Measurements from ENCODE around the gene GDNF.

GDNF gene

DNA sequence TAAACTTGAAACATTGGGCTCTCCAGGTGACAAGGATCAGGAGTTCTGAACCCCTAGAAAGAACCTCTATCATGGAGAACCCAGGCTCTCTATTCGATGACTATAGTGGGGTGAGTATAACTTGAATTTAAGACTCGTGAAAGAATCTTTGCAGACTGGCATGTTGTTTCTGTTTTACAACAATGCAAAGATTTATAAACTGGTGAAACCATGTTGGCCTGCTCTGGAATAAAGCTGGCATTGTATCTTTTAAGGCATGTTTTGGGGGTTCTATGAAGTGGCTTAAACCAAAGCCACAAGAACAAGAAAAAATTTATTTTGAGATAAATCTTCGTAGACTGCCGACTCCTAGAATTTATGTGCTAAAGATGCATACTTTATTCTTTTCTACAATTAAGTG is 9.8 kb upstream of the GDNF start:
- no peak for FAIRE-seq
- no peak for DNase-seq (ENCODE audit: insufficient read length, low spot score)

DNA sequence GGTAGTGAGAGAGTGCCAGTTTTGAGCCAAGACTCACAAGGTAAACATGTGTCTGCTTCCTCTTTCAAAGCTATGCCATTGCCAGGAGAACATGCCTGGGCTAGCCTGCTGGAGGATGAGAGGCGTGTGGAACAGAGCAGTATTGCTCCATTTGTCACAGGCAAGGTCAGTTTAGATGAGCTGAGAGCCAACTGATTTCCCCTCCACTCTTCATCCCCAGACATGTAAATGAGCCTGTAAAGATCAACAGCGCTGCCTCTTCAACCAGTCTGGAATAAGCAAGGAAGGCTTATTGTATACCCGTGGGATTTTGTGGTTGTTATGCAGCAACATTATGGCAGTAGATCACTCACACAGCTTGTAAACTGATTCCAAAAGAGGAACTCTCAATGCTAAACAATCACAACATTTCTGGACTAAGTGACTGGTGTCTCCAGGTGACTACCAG is 8.2 kb upstream of the GDNF start:
- peak; percentile 57 for DNase-seq (ENCODE audit: insufficient read length, low spot score)
- peak; percentile 95 for FAIRE-seq

DNA sequence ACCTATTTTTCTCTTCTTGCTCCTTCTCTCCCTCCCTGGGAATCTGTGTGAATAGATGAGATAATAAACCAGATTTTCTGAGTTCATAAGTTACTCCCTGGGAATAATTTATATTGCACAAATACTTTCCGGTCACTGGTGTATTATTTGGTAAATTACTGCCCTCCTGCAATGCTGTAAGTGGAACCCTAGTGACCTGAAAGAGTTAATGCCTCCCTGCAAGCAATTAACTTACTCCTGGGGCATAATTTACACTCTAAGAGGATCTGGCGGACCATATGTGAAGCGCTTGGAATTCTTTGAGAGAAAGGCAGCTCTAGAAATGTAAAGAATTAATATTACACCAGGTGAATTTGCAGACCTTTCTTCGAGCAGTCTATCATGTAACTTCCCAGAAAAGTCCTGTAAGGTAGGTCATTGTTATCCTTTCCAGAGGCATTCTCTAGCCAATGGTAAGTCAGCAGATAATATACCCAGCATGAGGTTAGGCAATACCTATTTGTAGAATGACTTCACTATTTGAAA is 7.0 kb upstream of the GDNF start:
- peak; percentile 49 for FAIRE-seq
- no peak for DNase-seq (ENCODE audit: insufficient read length, low spot score)

DNA sequence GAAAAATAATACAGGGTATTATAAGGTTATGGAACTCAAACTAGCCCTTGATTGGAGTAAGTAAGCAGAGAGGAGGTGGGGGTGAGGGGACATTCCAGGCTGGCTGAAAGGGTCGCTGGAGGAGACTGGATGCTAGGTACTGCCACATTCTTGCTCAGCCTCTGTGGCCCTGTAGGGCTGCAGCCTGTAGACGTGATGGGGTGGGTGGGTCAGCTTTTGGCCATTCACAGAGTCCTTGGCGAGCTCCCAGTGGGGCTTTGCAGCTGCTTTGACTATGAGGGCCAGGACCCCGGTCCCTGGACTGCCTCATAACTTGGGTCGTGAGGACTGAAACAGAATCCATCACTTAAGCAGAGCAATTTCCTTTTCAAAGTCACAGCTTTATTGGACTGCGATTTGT is 4.2 kb upstream of the GDNF start:
- no peak for DNase-seq (ENCODE audit: insufficient read length, low spot score)
- no peak for FAIRE-seq

DNA sequence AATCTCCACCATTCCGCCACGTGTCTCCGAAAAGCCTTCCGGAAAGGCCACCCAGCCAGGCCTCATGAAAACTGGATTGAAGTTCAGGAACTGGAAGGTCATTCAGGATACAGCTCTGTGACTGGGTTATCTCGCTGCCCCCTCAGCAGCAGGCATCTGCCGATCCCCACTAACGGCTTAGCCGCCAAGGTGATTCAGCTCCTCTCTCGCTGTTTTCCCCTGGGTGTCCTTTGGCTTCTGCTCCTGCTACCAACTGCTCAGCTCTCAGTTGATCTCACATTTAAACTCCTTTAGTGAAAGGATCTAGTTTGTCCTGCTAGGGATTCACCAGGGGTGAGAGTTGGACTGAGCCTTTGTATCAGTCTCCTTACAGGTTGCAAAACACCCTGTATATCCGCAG is 2.2 kb upstream of the GDNF start:
- no peak for FAIRE-seq
- DNase-seq (ENCODE audit: insufficient read length, low spot score), result no peak

DNA sequence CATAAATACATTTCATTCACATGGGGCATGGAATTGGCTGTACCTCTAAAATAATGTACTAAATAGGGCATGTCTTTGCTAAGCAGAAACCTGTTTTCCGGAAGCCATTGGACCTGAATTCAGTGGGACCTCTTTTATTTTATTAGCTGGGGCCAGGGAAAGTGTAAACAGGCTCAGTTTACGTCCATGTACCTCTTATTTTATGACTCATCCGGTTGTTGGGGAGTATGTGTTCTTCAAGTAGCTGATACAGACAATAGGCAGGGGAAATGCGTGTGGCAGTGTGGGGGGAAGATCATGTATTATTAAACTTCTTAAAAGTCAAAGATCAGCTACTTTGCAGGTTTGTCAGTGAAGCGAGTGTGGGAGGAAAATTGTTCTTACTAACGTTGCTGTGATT is 1.4 kb upstream of the GDNF start:
- DNase-seq (ENCODE audit: insufficient read length, low spot score) (no peak), FAIRE-seq (peak; percentile 59)

DNA sequence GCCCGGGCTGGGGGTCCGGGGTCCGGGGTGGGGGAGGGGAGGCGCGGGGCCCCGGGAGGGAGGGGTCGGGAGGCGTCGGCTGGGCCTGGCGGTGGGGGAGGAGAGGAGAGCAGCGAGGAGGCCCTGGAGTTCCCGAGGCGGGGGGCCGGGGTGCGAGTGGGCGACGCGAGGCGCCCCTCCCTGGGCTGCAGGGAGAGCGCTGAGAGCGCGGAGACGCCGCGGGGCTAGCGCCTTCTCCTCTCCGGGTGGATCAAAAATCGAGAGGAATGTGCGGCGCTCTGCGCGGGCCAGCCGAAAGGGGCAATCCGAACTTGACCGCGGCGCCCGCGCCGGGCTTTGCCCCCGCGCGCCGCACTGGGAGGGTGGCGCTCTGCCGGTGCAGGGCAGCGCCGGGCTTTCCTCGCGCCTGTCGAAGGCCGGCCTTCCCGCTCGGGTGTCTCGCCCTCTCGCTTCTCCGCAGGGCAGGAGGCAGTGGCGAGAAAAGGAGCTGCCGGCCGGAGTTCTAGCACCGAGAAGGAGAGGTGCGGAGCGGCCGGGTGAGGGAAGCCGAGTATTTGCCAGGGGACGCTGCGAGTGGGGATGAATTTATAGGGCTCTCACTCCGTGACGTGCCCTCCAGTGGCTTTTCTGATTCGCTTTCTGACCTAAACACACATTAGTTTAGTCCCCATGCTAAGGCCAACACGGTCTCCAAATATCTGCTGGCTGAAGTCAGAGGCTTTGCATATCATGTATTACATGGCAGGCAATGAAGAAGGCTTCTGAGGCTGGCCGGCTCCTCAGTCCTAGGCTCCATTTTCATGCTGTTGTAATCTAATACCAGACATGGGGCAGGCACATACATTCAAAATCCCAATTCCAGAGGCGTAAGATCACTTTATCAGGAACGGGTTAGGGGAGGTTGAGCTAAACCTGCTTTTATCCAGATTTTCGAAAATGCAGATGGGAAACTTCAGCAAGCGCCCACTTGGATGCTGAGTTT is 503 bp upstream of the GDNF start:
- peak; percentile 66 for DNase-seq (ENCODE audit: insufficient read length, low spot score)
- FAIRE-seq, result peak; percentile 76

DNA sequence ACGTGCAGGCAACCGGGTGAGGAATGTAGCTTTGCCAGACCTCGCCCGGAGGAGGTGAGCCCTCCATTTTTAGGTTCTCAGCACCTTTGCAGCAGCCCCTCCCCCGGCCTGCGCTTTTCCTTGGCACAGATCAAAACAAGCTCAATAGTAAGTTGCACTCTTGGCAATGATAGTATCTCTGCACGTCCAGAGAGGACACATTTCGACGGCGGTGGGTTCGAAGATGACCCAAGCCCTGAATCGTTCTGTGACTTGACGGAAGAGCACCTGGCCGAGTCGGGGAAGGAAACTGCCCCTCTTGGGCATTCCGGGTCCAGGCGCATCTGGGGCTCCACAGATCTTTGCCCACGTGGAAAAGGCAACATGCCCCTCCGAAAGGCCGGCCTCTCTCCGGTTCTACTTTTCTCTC is 904 bp downstream of the GDNF start:
- FAIRE-seq (peak; percentile 48), DNase-seq (ENCODE audit: insufficient read length, low spot score) (no peak)

DNA sequence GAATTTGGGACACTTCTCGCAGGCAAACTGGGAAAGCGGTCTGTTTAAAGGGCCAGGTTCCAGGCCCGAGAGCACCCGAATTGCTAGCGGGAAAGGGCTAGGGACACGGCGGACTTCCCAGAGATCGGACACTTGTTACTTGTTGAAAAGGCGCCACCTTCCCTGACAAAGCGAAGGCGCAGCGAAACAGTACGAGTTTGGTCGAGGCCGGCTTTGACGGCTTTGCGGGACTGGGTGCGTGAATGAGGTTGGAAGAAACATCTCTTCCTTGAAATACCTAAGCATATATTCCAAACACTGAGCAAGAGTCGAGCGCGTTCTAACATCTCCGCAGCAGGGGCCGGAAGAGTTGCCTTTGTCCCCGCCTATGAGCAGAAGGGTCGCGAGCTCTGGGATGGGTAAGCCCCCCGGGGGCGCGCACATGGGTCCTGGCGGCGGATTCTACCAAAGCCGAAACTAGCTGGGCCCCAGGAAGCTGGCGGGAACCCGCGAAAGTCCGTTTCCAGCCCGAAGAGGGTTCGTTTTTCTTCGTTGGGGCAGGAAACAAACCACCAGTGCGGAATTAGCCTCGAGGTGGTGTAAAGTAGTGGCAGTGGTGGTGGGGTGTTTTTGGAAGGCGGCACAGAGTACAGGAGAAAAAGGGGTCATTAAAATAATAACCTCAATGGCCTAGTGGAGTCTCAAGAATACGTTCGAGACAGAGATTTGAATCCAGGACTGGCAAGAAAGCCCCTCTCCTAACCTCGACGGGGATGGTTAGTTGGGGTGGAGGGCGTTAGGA is 1.5 kb downstream of the GDNF start:
- DNase-seq (ENCODE audit: insufficient read length, low spot score) (no peak), FAIRE-seq (peak; percentile 74)

DNA sequence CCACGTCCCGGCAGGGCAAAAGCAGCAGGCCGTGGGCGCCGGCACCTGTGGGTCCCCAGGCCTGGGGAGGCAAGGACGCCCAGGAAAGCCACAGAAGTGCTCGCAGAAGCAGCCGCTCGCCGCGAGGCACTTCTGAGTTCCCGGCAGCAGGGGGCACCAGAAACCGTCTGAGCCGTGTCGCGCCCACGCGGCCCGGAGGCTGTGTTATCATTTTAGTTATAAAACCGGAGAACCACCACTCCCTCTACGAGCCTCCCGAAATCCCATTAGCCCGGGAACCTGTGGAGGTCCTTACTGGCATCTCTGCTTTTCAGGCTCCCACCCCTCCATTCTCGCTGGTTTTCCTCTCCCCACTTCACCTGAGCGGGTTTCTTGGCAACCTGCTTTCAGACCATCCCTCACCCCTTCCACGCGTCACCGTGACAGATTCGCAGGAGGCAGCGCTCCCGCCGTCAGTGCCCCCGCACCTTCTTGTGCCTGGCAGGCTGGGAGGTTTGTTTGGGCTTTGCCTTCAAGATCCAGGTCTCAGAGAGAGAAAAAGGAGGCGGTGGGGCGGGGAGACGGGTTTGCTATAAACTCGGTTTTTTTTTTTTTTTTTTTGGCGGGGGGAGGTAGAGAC is 2.3 kb downstream of the GDNF start:
- peak; percentile 90 for FAIRE-seq
- DNase-seq (ENCODE audit: insufficient read length, low spot score), result peak; percentile 90

DNA sequence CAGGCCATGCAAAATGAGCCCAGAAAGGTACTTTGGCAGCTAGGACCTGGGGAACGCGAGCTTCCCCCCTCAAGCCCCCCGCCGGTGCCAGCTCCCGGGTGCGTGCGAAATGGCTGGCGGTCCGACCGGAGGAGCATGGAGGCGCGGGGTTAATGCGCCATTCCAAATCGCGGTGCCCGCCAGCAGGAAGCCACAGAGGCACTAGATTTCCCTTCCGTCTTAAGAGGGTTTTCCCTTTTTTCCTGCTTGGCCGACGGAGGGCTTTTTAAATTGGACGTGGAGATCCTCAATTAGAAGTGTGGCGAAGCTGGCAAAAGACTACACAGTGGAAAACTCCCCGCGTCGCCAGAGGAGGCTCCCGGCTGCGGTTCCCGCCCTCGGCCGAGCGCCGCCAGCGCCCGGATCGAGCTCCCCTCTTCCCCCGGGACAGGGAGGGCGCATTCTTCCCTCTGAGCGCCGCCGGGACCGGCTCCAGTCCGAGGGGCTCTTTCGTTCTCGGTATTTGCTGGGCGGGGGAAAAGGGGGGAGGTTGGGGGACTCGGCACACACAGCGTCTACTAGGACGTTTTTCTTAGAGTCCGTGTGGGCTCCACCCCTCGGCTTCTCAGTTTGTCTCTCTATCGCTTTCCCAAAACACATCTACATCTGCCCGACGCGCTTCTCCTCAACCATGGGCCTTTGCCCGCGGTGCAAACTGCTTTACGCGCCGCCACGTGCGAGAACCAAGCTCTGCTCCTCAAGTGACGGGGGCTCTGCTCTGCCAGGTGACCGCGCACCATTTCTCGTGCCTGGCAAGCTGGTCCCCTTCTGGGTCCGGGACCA is 3.0 kb downstream of the GDNF start:
- no peak for FAIRE-seq

DNA sequence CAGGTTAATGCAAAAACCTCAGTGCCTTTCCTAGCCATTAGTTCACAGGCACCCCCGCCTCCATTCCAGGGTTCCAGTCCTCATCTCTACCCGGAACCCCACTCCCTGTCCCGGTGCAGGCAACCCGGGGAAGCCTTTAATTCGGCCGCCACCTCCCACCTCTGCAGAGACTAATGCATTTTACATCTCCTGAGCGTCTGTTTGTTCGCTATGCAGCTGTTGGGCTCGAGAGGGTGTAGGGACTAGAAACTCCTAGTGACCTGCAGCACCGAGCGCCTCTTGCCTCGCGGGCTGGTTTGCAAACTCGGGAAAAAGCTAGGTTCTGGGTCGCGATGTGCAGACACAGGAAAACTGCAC is 3.6 kb downstream of the GDNF start:
- DNase-seq (ENCODE audit: insufficient read length, low spot score), result no peak
- FAIRE-seq, result no peak

More for the DNA sequence above, 3.0 kb downstream of the GDNF start:
- peak; percentile 54 for DNase-seq (ENCODE audit: insufficient read length, low spot score)

DNA sequence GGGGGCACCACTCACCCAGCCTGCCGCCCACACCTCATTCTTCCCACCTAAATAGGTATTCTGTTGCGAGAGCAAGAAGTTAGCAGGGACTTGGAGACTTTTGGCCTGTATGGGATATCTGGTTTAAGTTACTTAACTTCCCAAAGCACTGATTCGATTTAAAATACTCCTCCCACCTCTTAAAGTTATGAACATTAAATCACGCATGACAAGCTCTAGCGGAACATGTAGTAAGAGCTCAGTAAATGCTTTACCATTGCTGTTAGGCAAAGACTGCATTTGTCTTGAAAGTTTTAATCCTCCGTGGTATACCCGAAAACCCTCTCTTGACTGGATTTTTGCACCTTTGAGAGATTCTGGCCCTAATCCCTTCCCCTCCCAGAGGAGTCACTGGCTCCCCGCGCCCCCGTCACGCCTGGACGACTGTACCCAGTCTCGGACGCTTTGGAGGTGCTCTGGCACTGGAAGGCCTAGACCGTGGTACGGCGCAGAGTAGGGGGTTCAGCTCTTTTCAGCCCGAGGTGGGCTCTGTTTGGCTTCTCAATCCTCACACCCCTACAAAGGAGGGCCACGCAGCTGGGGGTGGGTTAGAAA is 4.4 kb downstream of the GDNF start:
- no peak for FAIRE-seq
- DNase-seq (ENCODE audit: insufficient read length, low spot score), result no peak

DNA sequence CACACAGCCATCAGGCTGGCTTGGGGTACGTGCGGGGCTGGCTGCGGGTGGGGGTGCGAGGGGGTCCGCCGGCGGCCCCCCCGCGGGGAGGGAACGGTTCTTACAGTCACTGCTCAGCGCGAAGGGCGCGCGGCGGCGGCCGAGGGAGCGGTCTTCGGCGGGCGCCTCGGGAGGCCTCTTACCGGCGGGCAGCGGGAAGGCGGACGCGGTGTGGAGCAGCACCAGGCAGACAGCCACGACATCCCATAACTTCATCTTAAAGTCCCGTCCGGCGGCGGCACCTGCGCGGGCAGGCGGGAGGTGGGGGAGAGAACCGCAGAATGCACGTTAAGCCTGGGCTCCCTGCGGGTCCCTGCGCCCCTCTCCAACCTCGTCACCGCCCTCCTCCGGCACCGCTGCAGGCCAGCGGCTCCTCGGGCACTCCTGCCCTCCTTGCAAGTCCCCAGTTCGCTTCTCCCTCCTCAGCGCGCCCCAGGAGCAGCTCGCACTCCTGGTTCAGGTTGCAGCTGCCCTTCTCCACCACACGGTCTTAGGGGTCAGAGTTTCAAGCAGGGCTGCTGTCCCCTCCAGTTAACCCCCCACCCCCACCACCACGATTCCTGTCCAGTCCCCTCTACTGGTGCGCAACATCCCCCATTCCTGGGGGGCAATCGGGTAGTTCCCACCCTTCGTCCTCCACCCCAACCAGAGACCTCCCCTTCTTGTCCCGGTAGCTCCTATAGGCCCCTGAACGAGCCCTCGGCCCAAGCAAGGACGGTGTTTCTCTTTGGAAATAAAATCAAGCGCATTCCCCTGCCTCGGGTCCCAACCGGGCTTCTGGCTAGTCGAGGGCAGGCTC is 5.1 kb downstream of the GDNF start:
- DNase-seq (ENCODE audit: insufficient read length, low spot score), result no peak
- no peak for FAIRE-seq

DNA sequence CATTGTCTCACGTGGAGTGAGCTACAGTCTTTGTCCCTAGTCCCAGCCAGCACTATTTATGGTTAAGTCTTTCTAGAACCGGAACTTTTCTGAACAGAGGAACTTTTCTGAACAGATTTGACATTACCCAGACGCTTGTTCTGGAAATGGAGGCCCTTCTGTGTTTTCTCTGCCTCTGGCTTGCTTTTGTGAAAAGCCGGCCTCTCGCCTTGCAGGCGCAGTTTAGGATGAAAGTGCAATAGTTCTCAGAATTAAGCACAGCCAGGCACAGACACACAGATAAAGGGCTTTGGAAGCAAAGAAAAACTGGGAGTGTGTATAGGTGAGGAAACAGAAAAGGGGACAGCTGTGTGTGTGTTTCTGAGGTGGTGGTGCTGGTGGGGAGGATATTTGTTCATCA is 5.9 kb downstream of the GDNF start:
- FAIRE-seq (peak; percentile 73), DNase-seq (ENCODE audit: insufficient read length, low spot score) (no peak)

DNA sequence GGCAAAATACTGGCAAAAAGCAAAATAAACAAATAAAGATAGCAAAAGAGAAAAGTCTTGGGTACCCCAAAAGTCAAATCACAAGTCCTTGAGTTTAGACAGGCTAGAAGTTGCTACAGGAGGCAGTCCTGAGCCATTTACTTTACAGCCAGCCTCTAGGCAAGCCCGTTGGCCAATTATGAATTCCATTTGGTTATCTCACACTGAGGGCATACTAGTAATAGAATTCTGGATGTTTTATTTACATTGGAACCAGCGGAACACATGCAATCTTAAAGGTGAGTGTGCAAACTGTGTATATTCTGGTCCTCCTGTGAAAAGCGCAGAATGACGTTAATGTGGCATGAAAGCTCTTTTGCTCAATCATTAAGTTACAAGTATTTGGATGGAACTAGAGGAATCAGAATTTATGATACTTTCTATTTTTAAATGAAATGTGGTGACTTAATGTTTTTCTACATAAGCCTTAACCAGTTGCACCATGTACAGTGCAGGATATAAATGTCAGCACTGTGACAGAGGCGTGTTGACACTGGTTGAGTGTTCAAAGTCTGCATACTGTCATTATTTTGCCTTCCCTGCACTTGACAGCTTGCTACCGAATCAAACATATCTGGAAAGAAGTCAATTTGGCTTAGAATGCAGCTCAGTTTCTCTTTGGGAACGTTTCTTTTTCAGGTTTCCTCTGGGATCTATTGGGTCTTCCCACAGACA is 7.9 kb downstream of the GDNF start:
- FAIRE-seq (no peak), DNase-seq (ENCODE audit: insufficient read length, low spot score) (no peak)

DNA sequence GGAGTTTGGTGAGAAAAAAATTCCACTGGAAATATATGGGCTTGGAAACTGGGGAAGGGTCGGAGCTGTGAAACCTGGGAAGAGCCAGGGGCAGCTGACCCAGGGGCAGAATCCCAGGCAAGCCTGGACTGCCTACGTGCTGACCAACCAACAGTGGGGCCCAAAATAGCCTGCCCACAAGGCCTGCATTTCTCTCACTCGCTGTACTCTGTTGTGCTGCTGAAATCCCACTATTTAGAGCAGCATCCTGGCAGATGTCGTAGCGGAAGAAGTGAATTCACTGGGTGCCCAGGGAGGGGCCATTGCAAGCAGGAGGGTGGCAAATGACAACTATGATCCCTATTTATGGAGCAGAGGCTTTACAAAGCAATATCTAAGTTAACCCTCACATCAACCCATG is 9.5 kb downstream of the GDNF start:
- no peak for DNase-seq (ENCODE audit: insufficient read length, low spot score)
- FAIRE-seq, result no peak

DNA sequence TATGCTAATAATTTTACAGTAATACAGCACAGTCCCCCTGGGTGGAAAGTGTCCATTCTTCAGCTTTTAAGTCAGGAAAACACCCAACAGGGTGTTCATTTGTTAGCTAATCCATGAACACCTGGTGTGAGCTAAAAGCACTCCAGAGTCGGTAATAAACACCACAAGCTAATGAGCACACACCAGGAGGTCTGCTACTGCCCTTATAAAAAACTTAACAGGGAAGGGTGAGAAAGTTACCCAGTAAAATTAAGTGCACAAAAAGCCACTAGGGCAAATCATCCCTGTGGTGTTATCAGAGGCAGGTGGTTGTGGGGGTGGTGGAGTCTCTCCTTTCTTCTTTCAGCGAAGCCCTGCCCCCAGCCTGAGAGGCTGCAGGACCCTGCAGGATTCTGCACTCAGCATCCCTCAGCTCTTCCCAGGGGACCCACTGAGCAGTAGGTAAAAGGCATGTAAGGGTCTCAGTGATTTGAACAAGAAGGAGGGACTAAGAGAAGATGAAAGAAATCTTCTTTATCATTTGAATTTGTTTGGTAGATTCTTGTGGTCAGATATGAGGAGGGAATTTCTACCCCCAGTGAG is 14.4 kb downstream of the GDNF start:
- no peak for DNase-seq (ENCODE audit: insufficient read length, low spot score)

More for the DNA sequence above, 14.4 kb downstream of the GDNF start:
- FAIRE-seq, result peak; percentile 4
